GM12801 (cell line): Measurements from ENCODE around the gene FCN3.

Experiments
- CTCF ChIP-seq: IDR thresholded peaks from one replicate; pipeline ENCODE4 v1.5.1; 2011; ENCODE audit warnings: control low read depth; ENCODE audit not compliant: insufficient read length; ENCODE audit errors: extremely low read depth

FCN3 gene

DNA sequence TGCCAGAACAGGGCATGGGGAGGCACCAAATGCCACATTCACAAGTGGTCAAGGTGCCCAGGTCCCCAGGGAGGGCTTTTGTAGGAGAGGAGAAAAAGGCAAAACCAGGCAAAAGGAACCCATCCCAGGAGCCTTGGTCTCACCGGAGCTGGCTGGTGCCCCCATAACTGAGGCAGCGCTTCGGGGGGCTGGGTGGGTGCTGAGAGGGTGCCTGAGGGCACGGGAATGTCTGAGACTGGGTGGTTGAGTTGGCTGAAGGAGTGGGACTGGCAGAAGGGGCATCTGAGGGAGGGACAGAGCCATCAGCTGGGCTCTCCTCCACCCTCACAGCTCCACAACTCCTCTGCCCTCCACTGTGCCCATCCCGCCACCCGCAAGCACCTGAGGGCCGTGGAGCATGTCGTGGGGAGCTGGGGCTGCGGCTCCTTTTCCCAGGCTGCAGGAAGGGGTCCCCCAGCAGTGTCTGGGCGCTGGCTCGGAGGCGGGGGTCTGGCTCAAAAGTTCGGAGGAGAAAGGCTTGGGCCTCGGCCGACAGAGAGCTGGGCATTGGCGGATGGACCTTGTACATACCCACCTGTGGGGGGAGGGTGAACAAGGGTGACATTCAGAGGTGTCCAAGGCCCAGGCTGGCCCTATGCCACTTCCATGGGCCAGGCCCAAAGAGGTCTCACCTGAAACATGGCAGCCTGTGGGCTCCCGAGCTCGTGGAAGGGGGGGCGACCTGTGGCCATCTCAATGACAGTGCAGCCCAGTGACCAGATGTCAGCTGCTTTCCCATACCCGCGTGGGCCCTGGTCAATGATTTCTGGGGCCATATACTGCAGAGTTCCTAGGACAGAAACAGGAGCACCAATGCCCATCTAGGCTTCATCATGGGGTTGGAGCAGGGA, 16.3 kb downstream of the FCN3 start:
- no peak for TF ChIP-seq CTCF

DNA sequence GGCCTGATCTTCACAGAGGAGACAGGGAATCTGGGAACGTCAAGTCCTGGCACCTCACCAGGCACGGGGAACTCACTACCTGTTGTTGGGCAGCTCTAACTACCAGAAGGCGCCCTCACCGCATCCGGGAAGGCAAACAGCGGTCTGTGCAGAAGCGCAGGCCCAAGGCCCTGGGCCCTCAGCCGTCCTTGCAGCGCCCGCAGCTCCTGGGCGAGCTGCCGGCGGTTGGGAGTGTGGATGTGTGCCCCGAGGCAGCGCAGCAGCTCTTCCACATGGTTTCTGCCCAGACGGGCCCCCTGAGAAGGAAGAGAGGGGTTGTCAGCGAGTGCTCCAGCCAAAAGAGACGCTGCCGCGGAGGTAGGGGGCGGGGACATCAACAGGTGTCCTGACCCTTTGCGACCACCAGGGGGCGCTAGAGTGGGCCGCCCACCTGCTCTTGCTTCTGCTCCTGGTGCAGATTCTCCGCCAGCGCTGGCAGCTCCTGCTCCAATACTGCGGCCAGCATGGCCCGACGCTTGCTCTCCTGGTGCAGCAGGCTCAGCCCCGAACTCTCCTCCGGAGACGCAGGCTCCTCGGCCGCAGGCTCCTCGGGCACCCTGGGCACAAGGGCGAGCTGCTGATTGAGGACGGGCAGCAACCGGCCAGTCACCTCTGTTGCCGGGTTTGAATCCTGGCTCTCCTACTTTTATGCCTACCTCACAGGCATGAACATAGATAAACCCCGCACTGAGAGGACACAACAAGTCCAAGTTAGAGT, 17.2 kb downstream of the FCN3 start:
- TF ChIP-seq CTCF: no peak

- no peak for TF ChIP-seq CTCF
These were observed 17.9 kb downstream of the FCN3 start for GRCh38 chr1:27356619-27357280.

- no peak for TF ChIP-seq CTCF
These were observed 18.4 kb downstream of the FCN3 start for GRCh38 chr1:27356277-27356618.

DNA sequence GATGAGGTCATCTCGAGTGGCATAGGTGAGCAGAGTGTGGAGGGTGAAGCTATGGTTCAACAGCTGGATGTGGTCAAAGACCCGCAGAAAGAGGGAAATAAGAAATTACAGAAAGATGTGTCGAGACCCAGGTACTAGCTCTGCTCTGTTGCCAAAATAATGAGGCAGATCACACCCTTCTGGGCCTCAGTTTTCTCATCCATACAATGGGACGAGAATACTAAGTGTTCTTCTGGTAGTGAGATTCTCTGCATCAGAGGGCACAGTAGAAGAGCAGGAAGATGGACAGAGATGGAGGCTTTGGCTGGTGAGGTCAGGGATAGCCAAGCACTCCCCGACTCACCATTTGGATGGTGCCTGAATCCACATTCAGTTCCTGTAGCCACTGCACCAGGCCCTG, 18.9 kb downstream of the FCN3 start:
- TF ChIP-seq CTCF: no peak

DNA sequence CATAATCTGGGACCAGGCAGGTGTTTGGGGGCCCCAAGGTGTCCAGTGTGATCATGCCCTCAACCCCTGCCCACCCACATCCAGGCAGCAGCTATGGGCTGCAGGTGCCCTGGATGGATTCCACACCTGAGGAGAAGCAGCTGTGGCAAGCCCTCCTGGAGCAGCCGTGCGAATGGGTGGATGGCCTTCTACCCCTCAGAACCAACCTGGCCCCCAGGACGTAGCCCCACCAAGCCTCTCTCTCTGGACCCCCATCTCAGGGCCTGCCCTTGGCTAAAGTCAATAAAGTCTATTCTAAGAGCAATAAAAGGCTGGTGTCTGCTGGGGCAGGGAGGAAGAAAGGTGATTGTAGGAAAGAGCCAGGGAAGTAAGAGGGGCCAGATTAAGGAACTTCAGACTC, 21.0 kb downstream of the FCN3 start:
- TF ChIP-seq CTCF: no peak

GRCh38 chr1:27353166-27353565, 21.5 kb downstream of the FCN3 start:
- no peak for TF ChIP-seq CTCF
